ENCODE measurements around the gene TBCE.
A peak's percentile ranks its signal among the peaks of the same experiment; 100 is the strongest.
"Not testable (repeated sequence)": the region's sequence is repeated elsewhere in the genome, so short reads cannot be mapped to it uniquely, and the experiment has no call there.

Gene TBCE

GRCh38 chr1:235357485-235358373 lies 9.5 kb upstream of the TBCE start:
- Histone ChIP-seq H3K27me3 (no peaks in the 10 kb centered on the region), H3K4me3 (ENCODE audit: low read depth in 1 of 2, low read length in 1 of 2) (no peak overlapping the region), H3K9me3 (no peaks in the 10 kb centered on the region), H3K27ac (no peak overlapping the region), H3K36me3 (no peaks in the 10 kb centered on the region), H3K4me1 (ENCODE audit: control insufficient read depth in 1 of 2, insufficient read depth in 1 of 2, low read depth in 1 of 2, low read length in 1 of 2) (no peaks in the 10 kb centered on the region)
- TF ChIP-seq, protein P1, sequence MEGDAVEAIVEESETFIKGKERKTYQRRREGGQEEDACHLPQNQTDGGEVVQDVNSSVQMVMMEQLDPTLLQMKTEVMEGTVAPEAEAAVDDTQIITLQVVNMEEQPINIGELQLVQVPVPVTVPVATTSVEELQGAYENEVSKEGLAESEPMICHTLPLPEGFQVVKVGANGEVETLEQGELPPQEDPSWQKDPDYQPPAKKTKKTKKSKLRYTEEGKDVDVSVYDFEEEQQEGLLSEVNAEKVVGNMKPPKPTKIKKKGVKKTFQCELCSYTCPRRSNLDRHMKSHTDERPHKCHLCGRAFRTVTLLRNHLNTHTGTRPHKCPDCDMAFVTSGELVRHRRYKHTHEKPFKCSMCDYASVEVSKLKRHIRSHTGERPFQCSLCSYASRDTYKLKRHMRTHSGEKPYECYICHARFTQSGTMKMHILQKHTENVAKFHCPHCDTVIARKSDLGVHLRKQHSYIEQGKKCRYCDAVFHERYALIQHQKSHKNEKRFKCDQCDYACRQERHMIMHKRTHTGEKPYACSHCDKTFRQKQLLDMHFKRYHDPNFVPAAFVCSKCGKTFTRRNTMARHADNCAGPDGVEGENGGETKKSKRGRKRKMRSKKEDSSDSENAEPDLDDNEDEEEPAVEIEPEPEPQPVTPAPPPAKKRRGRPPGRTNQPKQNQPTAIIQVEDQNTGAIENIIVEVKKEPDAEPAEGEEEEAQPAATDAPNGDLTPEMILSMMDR (IDR thresholded peaks at IDR 0.05): no peak

- no peaks in the 10 kb centered on the region for H3K4me1 ChIP-seq (ENCODE audit: control insufficient read depth in 1 of 2, insufficient read depth in 1 of 2, low read depth in 1 of 2, low read length in 1 of 2)
- no peaks in the 10 kb centered on the region for H3K9me3 ChIP-seq
- H3K36me3 ChIP-seq: no peaks in the 10 kb centered on the region
- no peak overlapping the region for H3K27ac ChIP-seq
- TF ChIP-seq, protein P1 (IDR thresholded peaks at IDR 0.05): no peak
- no peak overlapping the region for H3K4me3 ChIP-seq (ENCODE audit: low read depth in 1 of 2, low read length in 1 of 2)
- H3K27me3 ChIP-seq: no peaks in the 10 kb centered on the region
Measured at GRCh38 chr1:235358899-235359298, 8.3 kb upstream of the TBCE start.

- not testable (repeated sequence) for H3K4me3 ChIP-seq (ENCODE audit: low read depth in 1 of 2, low read length in 1 of 2); H3K27me3 ChIP-seq; H3K27ac ChIP-seq; H3K36me3 ChIP-seq; H3K9me3 ChIP-seq
- H3K4me1 ChIP-seq (ENCODE audit: control insufficient read depth in 1 of 2, insufficient read depth in 1 of 2, low read depth in 1 of 2, low read length in 1 of 2): peaks cover 15 to 16% of the 10 kb centered on the region in 2 experiments
Measured at GRCh38 chr1:235364189-235364588, 3.0 kb upstream of the TBCE start.

- Histone ChIP-seq H3K27me3 (no peaks in the 10 kb centered on the region), H3K4me3 (ENCODE audit: low read depth in 1 of 2, low read length in 1 of 2) (peak overlapping the region in 1 of 2 experiments; percentile 88), H3K9me3 (no peaks in the 10 kb centered on the region), H3K4me1 (ENCODE audit: control insufficient read depth in 1 of 2, insufficient read depth in 1 of 2, low read depth in 1 of 2, low read length in 1 of 2) (peaks cover 15 to 16% of the 10 kb centered on the region in 2 experiments), H3K36me3 (no peaks in the 10 kb centered on the region), H3K27ac (no peak overlapping the region)
- TF ChIP-seq, protein P1 (IDR thresholded peaks at IDR 0.05): no peak
Measured at GRCh38 chr1:235366286-235366685, 941 bp upstream of the TBCE start.

DNA sequence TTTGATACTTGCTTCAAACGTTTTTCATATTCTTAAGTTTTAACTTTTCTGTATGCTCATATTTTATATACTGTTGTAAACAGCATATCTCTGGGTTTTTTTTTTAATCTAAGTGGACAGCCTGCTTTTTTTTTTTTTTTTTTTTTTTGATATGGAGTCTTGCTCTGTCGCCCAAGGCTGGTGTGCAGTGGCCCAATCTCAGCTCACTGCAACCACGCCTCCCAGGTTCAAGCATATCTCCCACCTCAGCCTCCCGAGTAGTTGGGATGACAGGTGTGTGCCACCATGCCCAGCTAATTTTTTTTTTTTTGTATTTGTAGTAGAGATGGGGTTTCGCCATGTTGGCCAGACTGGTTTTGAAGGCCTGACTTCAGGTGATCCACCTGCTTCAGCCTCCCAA lies 1.2 kb downstream of the TBCE start:
- Histone ChIP-seq H3K9me3 (no peaks in the 10 kb centered on the region), H3K4me1 (ENCODE audit: control insufficient read depth in 1 of 2, insufficient read depth in 1 of 2, low read depth in 1 of 2, low read length in 1 of 2) (peaks cover 15 to 16% of the 10 kb centered on the region in 2 experiments), H3K27me3 (no peaks in the 10 kb centered on the region), H3K4me3 (ENCODE audit: low read depth in 1 of 2, low read length in 1 of 2) (peak overlapping the region in 1 of 2 experiments; percentile 87), H3K36me3 (no peaks in the 10 kb centered on the region), H3K27ac (no peak overlapping the region)
- TF ChIP-seq, protein P1 (IDR thresholded peaks at IDR 0.05): no peak

DNA sequence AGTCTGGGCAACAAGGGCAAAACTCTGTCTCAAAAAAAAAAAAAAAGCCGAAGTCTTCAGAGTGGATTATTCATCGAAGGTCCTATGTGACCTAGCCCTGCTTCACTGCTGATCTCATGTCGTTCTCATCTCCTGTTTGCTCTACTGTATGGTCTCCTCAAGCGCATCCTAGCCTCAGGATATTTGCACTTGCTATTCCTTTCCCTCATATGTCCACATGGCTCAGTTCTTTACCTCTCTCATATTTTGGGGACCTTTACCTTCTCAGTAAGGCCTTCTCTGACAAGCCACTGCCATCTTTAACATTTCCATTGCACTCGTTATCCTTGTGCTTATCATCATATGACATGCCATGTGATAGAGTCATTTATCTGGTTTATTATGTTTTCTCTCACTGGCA lies 2.6 kb downstream of the TBCE start:
- Histone ChIP-seq H3K27ac (no peak overlapping the region), H3K9me3 (no peaks in the 10 kb centered on the region), H3K36me3 (no peaks in the 10 kb centered on the region), H3K27me3 (no peaks in the 10 kb centered on the region), H3K4me1 (ENCODE audit: control insufficient read depth in 1 of 2, insufficient read depth in 1 of 2, low read depth in 1 of 2, low read length in 1 of 2) (peaks cover 15 to 16% of the 10 kb centered on the region in 2 experiments), H3K4me3 (ENCODE audit: low read depth in 1 of 2, low read length in 1 of 2) (no peak overlapping the region)
- TF ChIP-seq, protein P1 (IDR thresholded peaks at IDR 0.05): no peak
